Retinal pigment epithelial cell (primary cell): ENCODE data around the gene ARMH3.

ENCODE experiments used
- DNase-seq: peaks from one replicate; pipeline ENCODE4 v3.0.0-alpha.2; 2010; ENCODE audit warnings: low read depth
- H3K4me3 ChIP-seq: 2 replicates; pipeline ENCODE4 v1.5.1; 2011; ENCODE audit warnings: mild to moderate bottlenecking, low read length, control low read depth, moderate library complexity
- CTCF ChIP-seq: conservative IDR thresholded peaks from 2 replicates; pipeline ENCODE4 v1.5.1; 2011; ENCODE audit warnings: low read depth, low read length, control low read depth, inconsistent platforms

ARMH3 gene

DNA sequence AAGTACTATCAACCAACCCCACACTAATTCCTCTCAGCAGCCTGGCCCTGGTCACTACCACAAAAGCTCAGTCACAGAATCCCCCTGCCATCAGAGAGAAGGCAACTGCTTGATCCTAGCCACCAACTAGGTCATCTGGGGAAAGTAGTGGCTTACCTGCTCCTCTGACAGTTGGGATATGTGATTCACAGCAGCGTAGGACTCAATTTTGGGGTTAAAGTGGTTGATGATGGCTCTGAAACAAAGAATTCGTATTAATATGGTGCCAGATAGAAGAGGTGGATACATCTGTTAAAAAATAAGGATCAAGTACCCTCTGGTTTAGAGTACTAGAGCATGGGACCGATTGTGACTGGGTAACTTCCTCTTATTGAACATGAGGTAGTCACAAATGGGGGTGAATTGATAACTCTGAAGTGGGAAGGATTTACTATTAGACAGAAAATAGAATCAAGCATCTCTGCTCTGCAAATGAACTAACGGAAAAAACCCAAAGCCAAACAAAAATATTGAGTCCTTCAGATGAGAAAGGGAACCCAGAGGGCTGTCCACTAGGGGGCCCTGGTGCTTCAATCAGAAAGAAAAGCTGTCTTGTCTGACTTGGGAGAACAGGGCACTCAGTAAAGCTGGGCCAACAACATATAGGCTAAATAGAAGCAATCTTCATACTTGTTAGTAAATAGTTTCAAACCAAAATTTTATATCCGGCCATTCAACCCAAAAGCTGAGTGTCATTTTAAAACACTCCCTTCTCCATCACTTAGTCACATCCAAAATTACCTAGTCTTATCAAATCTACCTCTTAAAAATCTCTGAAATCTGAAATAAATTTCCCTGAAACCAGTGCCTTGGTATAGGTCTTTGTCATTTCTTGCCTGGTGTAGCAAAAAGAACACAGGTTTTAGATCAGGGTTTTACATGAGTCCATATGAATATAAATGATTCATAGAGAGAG is 166.4 kb downstream of the ARMH3 start:
- peak; percentile 14 for DNase-seq

GRCh38 chr10:101888251-101888949 is 167.6 kb downstream of the ARMH3 start:
- H3K4me3 ChIP-seq, result no peak overlapping the region
- TF ChIP-seq CTCF, result no peak

More for the DNA sequence above, 166.4 kb downstream of the ARMH3 start:
- TF ChIP-seq CTCF, result peak; percentile 92
- H3K4me3 ChIP-seq, result no peak overlapping the region

GRCh38 chr10:101887775-101888174 is 168.2 kb downstream of the ARMH3 start:
- no peak for TF ChIP-seq CTCF
- DNase-seq, result no peak
- H3K4me3 ChIP-seq, result no peak overlapping the region

More at GRCh38 chr10:101888251-101888949, 167.6 kb downstream of the ARMH3 start:
- no peak for DNase-seq

DNA sequence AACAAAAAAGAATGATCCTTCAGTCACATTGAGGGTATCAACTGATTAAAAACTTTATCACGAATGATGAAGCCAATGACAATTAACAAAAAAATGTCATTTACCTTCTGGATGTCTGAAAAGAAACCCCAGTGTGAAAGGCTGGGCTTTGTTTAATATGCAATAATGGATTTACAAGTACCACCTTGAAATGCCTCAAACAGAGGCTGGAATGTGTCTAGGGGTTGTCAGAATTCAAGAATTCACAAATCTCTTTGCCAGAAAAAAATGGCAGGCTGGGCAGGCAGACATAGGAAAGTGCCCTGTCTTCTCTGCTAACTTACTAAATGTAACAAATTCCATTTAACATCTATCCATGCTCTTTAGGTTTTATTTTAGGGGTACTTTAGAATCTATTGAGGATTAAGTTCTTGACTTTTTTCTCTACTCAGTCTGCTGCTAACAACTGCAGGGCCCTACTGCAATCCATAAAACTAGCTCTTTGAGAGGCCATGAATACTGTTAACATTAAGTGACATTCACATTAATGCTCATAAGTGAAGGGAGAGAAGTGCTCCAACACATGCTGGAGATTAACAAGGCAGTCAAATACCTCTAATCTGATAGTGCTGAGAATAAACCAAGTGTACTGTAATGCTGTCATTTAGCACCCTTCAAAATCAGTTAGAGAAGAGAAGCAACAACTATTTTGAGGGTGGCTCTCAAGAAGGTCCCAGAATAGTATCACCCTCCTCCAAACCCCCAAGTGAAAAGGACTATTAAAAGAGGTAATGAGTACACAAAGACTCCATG is 169.3 kb downstream of the ARMH3 start:
- DNase-seq, result no peak
- no peak for TF ChIP-seq CTCF
- H3K4me3 ChIP-seq, result no peak overlapping the region

DNA sequence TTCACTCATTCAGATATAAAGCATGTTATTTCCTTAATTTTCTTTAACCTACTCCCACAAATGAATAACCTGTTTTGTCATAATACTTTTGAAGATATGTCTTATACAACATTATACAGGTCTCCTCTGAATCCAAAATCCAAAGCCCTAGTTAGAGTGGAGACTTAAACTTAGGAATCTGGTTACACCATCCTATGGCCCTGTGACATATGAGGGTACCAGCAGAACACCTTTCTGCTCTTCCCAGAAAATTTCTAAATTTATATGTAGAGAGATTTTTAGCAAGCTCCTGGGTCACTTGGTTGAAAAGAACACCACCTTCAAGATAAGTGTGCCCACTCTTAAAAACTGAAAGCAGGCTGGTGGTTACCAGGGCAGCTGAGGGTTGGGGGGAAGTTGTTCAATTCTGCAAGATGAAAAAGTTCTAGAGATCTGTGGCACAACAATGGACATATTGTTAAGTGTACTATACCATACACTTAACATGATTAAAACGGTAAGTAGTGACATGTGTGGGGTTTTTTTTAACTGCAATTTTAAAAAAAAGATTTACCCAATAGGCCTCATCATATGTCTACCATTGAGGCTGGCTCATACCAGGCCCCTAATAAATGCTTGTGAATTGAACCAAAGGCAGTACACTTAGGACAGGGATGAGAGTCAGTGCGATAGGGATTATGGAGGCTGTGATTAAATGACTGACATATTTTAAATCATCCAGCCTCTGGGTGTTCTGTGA is 174.8 kb downstream of the ARMH3 start:
- H3K4me3 ChIP-seq, result no peak overlapping the region
- TF ChIP-seq CTCF, result no peak
- DNase-seq, result no peak

GRCh38 chr10:101880232-101880573 is 175.8 kb downstream of the ARMH3 start:
- H3K4me3 ChIP-seq, result no peak overlapping the region
- TF ChIP-seq CTCF, result no peak
- DNase-seq, result no peak
